ENCODE measurements around the gene SOCS2. TPM values are rescaled to one million over a fixed set of nuclear protein-coding genes. Genes with fewer than 3 reads are reported as not detected.

The SOCS2 gene
- total and polyA plus RNA-seq, 2 of the 13 experiments (the other 11 are each of a cell fraction or from before 2014, with no cell fraction given), result 0.62 to 1.5 TPM

DNA sequence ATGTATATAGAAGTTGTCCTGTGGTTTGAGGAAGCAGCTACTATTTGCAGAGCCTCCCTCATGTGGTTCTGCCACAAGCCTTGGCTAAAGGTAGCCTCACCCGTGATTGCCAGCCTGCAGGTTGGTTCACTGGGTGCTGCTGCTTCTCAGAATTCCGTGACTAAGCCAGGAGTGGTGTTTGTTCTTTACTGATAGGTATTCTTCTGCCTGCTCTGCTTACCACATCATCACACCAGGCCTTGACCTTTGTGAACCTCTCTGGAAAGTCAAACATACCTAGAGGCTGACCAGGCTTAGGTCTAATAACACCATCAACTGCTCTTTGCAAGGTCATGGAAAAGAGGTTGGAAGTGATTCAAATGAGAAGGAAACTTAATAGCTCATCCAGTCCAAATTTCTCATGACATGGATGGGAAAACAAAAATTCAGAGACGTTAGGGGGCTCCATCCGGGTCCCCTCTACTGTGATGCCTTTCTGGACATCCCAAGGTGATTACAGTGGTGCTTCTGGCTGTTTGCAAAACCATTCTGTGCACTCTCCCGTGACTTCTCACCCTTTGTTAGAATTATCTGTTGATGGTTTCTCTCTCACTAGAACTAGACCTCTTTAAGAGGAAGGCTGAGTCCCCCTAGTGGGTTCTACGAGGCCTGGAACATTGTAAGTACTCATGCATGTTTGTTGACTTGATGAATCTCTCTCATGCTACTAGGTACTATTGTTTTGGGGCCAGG is 8.5 kb upstream of the SOCS2 start (continued):
- TF ChIP-seq ZNF407 (CRISPR knock-in tag; IDR thresholded peaks at IDR 0.05; ENCODE audit: not compliant biosample characterization) (no peak), MTF2 (CRISPR knock-in tag; IDR thresholded peaks at IDR 0.05; ENCODE audit: borderline replicate concordance) (no peak), ZBTB21 (CRISPR knock-in tag; IDR thresholded peaks at IDR 0.05) (no peak), FOXP1 (IDR thresholded peaks at IDR 0.05) (peak; percentile 69), FOXP1 (CRISPR knock-in tag; IDR thresholded peaks at IDR 0.05) (peak; percentile 67), MYC (CRISPR knock-in tag; IDR thresholded peaks at IDR 0.05; ENCODE audit: borderline replicate concordance) (peak; percentile 34; the same call in 1 of the 2 replicates), ZSCAN29 (CRISPR knock-in tag; conservative IDR thresholded peaks at IDR 0.05) (no peak), ARID5B (CRISPR knock-in tag; IDR thresholded peaks at IDR 0.05) (peak; percentile 100), FOXM1 (CRISPR knock-in tag; IDR thresholded peaks at IDR 0.05) (no peak), TARDBP (CRISPR knock-in tag; IDR thresholded peaks at IDR 0.05) (peak; percentile 85), PAWR (CRISPR knock-in tag; IDR thresholded peaks at IDR 0.05; ENCODE audit: borderline replicate concordance) (no peak), ZNF670 (CRISPR knock-in tag; IDR thresholded peaks at IDR 0.05; ENCODE audit: borderline replicate concordance) (no peak), ZNF446 (CRISPR knock-in tag; IDR thresholded peaks at IDR 0.05) (no peak), EZH2 (conservative IDR thresholded peaks at IDR 0.05; ENCODE audit: low read depth, low read length) (no peak), MEIS2 (CRISPR knock-in tag; IDR thresholded peaks at IDR 0.05) (peak; percentile 48; the same call in 1 of the 2 replicates)
- TF ChIP-seq, protein P1, sequence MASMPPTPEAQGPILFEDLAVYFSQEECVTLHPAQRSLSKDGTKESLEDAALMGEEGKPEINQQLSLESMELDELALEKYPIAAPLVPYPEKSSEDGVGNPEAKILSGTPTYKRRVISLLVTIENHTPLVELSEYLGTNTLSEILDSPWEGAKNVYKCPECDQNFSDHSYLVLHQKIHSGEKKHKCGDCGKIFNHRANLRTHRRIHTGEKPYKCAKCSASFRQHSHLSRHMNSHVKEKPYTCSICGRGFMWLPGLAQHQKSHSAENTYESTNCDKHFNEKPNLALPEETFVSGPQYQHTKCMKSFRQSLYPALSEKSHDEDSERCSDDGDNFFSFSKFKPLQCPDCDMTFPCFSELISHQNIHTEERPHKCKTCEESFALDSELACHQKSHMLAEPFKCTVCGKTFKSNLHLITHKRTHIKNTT (CRISPR knock-in tag; IDR thresholded peaks at IDR 0.05), result no peak
